GM10248 (cell line): ENCODE data around the gene ANTKMT.

ENCODE experiments used
- CTCF ChIA-PET: fragments of 300-600 bp; sonication (Branson Sonifier 250); formaldehyde crosslinking; extraction: SDS; loops from one replicate; lab custom pipeline; 2021; ENCODE audit warnings: antibody characterized with exemption; lab: Yijun Ruan, JAX
- POLR2A ChIA-PET: fragments of 350-650 bp; sonication (Branson Sonifier 250); formaldehyde crosslinking; extraction: SDS; loops from one replicate; lab custom pipeline; 2020; ENCODE audit warnings: antibody characterized with exemption; lab: Yijun Ruan, JAX
- DNase-seq: peaks from one replicate; pipeline ENCODE4 v3.0.0; 2012; ENCODE audit errors: extremely low spot score
- TF ChIP-seq, protein P1 (sequence below): IDR thresholded peaks from 2 replicates; pipeline ENCODE4 v1.5.1; 2012; ENCODE audit warnings: mild to moderate bottlenecking, low read depth; ENCODE audit errors: extremely low read depth, missing control alignments, control extremely low read depth

ANTKMT gene

GRCh38 chr16:769184-769784, 48.3 kb downstream of the ANTKMT start:
- TF ChIP-seq, protein P1, sequence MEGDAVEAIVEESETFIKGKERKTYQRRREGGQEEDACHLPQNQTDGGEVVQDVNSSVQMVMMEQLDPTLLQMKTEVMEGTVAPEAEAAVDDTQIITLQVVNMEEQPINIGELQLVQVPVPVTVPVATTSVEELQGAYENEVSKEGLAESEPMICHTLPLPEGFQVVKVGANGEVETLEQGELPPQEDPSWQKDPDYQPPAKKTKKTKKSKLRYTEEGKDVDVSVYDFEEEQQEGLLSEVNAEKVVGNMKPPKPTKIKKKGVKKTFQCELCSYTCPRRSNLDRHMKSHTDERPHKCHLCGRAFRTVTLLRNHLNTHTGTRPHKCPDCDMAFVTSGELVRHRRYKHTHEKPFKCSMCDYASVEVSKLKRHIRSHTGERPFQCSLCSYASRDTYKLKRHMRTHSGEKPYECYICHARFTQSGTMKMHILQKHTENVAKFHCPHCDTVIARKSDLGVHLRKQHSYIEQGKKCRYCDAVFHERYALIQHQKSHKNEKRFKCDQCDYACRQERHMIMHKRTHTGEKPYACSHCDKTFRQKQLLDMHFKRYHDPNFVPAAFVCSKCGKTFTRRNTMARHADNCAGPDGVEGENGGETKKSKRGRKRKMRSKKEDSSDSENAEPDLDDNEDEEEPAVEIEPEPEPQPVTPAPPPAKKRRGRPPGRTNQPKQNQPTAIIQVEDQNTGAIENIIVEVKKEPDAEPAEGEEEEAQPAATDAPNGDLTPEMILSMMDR: no peak
- ChIA-PET POLR2A (no interaction called here), CTCF (interaction anchor here (1.4 kb wide), 1 partner anchor 17 kb away, joined by 4 read pairs; no protein-coding TSS in a partner anchor)
- DNase-seq: no peak

DNA sequence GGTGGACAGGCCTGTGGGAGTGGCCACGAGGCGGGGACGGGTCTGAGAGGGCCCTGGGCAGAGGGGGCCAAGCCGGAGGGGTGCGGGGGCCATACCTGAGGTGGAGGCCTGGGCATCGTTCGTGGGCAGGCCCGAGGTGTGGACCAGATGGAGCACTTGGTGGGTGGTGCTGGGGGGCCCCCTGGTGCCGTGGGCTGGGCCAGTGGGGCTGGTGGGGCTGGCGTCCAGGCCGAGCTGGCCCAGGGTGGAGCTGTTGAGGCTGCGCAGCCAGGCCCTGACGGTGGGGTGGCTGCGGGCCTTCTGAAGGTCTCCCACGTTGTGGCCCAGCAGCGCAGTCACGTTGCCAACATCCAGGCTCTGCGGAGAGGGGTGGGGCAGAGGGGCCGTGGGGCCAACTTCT, 49.0 kb downstream of the ANTKMT start:
- CTCF ChIA-PET: no interaction called here
- POLR2A ChIA-PET: no interaction called here
- TF ChIP-seq, protein P1: no peak

GRCh38 chr16:770411-770810, 49.5 kb downstream of the ANTKMT start:
- POLR2A ChIA-PET: no interaction called here
- no peak for DNase-seq
- CTCF ChIA-PET: no interaction called here
- TF ChIP-seq, protein P1: no peak

More for the DNA sequence above, 49.0 kb downstream of the ANTKMT start:
- DNase-seq: no peak
